T-helper 17 cell (primary cell): ENCODE measurements around the gene STK24. TPM values are rescaled to one million over a fixed set of nuclear protein-coding genes. Genes with fewer than 3 reads are reported as not detected.

ENCODE experiments used
- ATAC-seq: fragments of 150-1000 bp; cut with Tn5 transposase; 2 replicates; pipeline ENCODE4 v1.10.0; 2021; ENCODE audit warnings: mild to moderate bottlenecking, moderate library complexity
- DNase-seq, 3 donors: peaks; one replicate each; pipeline versions ENCODE4 v3.0.0 to v3.0.0-alpha.2; 2020 to 2021
- H3K9me3 ChIP-seq: one replicate; pipeline ENCODE4 v1.7.0; 2013; ENCODE audit warnings: low read length, mild to moderate bottlenecking; ENCODE audit not compliant: control insufficient read depth, poor library complexity, severe bottlenecking
- H3K27ac Mint-ChIP-seq: one replicate; pipeline ENCODE4 v1.8.0; 2022; ENCODE audit warnings: mild to moderate bottlenecking, moderate library complexity, mixed read lengths
- H3K27me3 Mint-ChIP-seq: one replicate; pipeline ENCODE4 v1.8.0; 2022; ENCODE audit warnings: mixed read lengths
- H3K36me3 Mint-ChIP-seq: one replicate; pipeline ENCODE4 v1.8.0; 2022; ENCODE audit warnings: low read depth, mixed read lengths
- H3K4me1 Mint-ChIP-seq: one replicate; pipeline ENCODE4 v1.8.0; 2022; ENCODE audit warnings: mild to moderate bottlenecking, mixed read lengths
- H3K4me3 Mint-ChIP-seq: one replicate; pipeline ENCODE4 v1.8.0; 2022; ENCODE audit warnings: mild to moderate bottlenecking, moderate library complexity, mixed read lengths
- total RNA-seq, 4 donors: library from RNA in 2 of 4; stranded (reverse) in 2 of 4; gene quantifications; one replicate each; pipeline ENCODE4 v1.2.3 and lab custom pipeline; 2022 to 2026

The STK24 gene
- total RNA-seq, 2 donors from 2014 or later = 134 to 163 TPM

DNA sequence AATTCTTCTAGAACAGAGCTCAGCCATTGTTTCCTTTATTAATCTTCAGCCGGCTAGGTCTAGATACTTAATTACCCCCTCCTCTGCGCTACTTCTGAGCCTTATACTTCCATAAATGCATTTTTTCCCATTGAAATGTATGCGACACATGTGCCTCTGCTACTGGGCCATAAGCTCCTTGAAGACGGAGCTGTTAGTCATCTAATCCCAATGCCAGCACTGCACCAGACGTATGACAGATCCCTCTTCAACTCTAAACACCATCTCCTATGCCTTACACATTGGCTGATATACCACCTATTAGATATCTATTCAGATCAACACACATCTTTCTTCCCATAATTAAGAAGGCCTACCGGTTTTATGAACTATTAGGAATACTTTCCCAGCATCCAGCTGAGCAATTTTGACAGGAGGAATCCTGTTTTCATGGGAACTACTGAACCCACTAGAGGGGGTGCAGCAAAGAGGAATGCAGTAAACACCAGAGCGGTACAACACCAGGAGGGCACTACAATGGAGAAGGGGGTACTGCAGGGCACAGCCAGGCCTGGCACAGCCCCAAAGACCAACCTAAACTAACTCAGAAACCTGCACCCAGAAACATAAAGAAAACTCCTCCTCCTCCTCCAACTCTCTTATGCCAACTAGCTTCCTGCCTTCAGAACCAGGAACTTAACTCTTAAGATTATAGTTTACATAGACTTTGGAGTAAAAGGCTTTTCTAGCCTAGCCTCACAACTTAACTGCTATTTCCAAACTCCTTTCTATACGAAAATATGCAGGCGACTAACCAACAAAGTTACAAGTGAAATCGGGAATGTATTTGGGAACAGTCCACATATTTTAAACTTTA lies 18.7 kb downstream of the STK24 start:
- peak overlapping the region; percentile 86 for H3K4me3 Mint-ChIP-seq
- ATAC-seq (no peak), DNase-seq (no peak)
- peaks cover 69% of the 10 kb centered on the region for H3K4me1 Mint-ChIP-seq
- no peaks in the 10 kb centered on the region for H3K36me3 Mint-ChIP-seq
- peak overlapping the region; percentile 97 for H3K27ac Mint-ChIP-seq
- no peaks in the 10 kb centered on the region for H3K9me3 ChIP-seq
- H3K27me3 Mint-ChIP-seq = no peaks in the 10 kb centered on the region

DNA sequence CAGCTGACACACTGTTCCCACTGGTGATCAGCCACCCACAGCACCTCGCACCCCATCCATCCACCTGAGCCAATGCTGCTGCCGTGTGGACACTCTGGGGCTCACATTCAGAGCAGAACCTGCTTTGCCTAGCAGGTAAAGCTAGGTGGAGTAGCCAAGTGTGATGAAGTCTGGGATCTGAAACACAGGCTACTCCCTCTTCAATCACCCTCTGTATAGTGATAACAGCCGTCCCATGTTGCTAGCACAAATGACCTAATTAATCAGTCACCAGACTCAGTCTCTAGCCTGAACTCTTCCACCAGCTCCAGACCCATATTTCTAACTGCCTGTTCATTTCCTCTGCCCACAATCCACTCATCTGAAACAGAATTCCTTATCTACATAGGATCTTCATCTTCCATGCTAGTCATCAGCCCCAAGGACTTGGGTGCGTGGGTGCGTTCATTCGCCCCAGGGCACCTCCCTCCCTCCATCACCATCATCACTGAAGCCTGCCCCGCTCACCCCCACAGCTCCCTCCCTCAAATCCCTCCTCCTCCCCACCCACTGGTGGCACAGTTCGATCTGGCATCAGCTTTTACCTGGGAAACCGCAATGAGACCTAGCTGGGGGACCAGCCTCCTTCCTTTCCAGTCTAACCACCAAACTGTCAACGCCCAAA lies 19.8 kb downstream of the STK24 start:
- Mint-ChIP-seq H3K36me3 (no peaks in the 10 kb centered on the region), H3K4me1 (peaks cover 71% of the 10 kb centered on the region), H3K27ac (peak overlapping the region; percentile 97), H3K27me3 (no peaks in the 10 kb centered on the region), H3K4me3 (peak overlapping the region; percentile 86)
- DNase-seq (peak in 2 of 3 donors; percentile 31 to 54), ATAC-seq (peak; percentile 77)
- H3K9me3 ChIP-seq = no peaks in the 10 kb centered on the region

DNA sequence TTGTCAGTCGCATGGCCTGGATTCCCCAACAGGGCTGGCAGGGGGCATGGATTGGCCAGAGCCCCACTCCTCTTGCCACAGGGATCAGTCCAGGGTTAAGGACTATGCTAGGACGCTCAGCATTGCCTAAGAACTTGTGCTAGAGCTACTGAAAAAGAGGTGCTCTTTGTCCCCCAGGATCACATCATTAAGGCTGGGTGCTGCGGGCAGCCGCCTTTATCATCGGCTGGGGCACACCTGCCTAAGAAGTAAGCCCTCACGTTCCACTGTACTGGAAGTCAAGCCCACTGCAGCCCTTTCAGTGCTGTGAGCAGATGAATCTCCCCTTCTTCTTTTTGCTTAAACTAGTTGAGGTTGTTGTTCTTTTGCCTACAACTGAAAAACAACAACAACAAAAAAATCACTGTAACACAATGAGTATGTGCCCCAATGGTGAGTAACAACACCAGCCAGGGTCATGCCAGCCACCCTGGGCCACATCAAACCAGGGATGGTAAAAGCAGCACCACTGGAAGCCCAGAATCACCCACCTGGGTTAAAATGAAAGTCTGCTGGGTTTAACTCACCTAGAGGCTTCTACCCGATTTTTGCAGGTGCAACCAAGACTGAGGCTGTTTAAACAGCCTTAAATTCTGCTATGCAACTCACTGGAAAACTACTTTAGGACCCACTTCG lies 20.6 kb downstream of the STK24 start:
- H3K27me3 Mint-ChIP-seq = no peaks in the 10 kb centered on the region
- DNase-seq (no peak), ATAC-seq (peak; percentile 13)
- H3K9me3 ChIP-seq = no peaks in the 10 kb centered on the region
- peaks cover 3% of the 10 kb centered on the region for H3K36me3 Mint-ChIP-seq
- H3K4me1 Mint-ChIP-seq = peaks cover 72% of the 10 kb centered on the region
- H3K4me3 Mint-ChIP-seq = peak overlapping the region; percentile 86
- H3K27ac Mint-ChIP-seq = peak overlapping the region; percentile 97

DNA sequence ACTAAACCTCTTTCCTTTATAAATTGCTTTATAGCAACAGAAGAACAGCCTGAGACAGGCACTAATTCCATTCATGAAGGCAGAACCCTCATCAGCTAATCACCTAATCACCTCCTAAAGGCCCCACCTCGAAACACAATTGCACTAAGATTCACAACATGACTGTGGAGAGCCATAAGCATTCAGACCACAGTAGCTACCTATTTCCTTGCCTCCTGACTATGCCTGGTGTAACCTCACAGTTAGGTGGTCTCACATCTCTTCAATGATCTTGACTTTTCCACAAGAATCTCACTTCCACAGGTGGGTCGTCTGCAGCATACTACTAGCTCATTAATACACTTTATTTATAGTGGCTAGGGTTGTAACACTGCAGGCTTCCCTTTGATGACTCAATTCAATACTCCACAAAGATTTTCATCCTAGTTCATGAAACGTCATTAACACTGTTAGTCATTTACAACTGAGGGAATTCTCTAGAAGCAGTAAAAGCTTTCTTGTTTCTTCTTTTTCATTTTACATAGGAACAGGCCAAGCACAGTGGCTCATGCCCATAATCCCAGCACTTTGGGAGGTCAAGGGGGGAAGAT lies 27.1 kb downstream of the STK24 start:
- Mint-ChIP-seq H3K36me3 (peaks cover 7% of the 10 kb centered on the region), H3K27ac (peak overlapping the region; percentile 97), H3K4me1 (peaks cover 59% of the 10 kb centered on the region), H3K27me3 (no peaks in the 10 kb centered on the region), H3K4me3 (peak overlapping the region; percentile 59)
- no peaks in the 10 kb centered on the region for H3K9me3 ChIP-seq
- no peak for DNase-seq
- no peak for ATAC-seq

DNA sequence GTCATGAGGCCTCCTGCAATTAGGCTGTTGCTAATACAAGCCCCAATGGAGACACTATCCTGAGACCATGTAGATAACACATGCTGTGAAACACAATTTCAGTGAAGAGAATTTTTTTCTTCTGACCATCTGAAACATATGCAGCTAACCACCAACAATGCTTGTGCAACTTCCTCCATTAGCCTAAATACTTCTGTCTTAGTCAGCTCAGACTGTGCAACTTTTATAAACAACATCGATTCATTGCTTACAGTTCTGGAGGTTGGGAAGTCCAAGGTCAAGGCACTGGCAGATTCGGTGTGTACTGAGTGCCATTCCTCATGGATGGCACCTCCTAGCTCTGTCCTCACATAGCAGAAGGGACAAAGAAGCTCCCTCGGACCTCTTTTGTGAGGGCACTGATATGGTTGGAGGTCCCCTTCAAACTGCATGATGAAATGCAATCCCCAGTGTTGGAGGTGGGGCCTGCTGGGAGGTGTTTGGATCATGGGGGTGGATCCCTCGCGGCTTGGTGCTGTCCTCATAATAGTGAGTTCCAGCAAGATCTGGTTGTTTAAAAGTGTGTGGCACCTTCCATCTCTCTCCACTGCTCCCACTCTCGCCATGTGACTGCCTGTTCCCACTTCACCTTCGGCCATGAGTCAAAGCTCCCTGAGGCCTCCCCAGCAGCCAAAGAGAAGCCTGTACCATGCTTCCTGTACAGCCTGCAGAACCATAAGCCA lies 27.7 kb downstream of the STK24 start:
- ATAC-seq (no peak), DNase-seq (no peak)
- H3K27me3 Mint-ChIP-seq = no peaks in the 10 kb centered on the region
- peaks cover 63% of the 10 kb centered on the region for H3K4me1 Mint-ChIP-seq
- peak overlapping the region; percentile 59 for H3K4me3 Mint-ChIP-seq
- peaks cover 7% of the 10 kb centered on the region for H3K36me3 Mint-ChIP-seq
- peak overlapping the region; percentile 97 for H3K27ac Mint-ChIP-seq
- H3K9me3 ChIP-seq = no peaks in the 10 kb centered on the region

DNA sequence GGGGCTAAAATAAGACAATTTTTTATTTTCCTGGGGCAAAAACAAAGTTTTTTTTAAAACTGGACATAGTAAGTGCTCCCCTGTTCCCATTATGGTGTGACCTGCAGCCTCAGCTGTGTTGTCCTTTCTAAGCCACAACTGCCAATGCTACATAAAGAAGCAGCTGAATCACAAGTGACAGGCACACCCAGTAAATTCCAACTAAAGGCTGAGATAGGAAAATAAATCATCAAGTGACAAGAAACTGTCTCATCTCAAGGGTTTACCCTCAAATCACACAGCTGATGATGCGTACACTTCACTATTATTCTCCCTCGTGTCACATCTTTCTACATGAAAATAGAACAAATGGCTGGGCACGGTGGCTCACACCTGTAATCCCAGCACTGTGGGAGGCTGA lies 28.7 kb downstream of the STK24 start:
- DNase-seq = no peak
- ATAC-seq = no peak
- Mint-ChIP-seq H3K27me3 (no peaks in the 10 kb centered on the region), H3K4me1 (peaks cover 62% of the 10 kb centered on the region), H3K27ac (no peak overlapping the region), H3K4me3 (no peak overlapping the region), H3K36me3 (peaks cover 7% of the 10 kb centered on the region)
- H3K9me3 ChIP-seq = no peaks in the 10 kb centered on the region

DNA sequence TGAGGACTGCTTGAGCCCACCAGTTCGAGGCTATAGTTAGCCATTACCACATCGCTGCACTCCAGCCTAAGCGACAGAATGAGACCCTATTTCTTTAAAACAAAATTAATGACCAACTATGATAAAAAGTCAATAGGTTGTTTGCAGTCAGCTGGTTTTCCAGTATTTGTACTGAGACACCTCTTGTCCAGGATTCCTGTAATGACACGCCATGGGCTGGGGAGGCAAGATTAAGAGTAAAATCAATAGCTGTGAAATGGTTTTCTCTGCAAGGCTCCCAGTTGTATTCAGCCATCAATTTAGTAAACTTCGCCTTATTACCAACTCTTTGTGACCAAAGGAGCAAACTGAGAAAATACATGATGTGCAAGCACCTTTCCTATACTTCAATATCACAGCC lies 29.5 kb downstream of the STK24 start:
- DNase-seq (no peak), ATAC-seq (no peak)
- peaks cover 7% of the 10 kb centered on the region for H3K36me3 Mint-ChIP-seq
- H3K27me3 Mint-ChIP-seq = no peaks in the 10 kb centered on the region
- peaks cover 66% of the 10 kb centered on the region for H3K4me1 Mint-ChIP-seq
- H3K27ac Mint-ChIP-seq = no peak overlapping the region
- H3K4me3 Mint-ChIP-seq = peak overlapping the region; percentile 21
- H3K9me3 ChIP-seq = no peaks in the 10 kb centered on the region

DNA sequence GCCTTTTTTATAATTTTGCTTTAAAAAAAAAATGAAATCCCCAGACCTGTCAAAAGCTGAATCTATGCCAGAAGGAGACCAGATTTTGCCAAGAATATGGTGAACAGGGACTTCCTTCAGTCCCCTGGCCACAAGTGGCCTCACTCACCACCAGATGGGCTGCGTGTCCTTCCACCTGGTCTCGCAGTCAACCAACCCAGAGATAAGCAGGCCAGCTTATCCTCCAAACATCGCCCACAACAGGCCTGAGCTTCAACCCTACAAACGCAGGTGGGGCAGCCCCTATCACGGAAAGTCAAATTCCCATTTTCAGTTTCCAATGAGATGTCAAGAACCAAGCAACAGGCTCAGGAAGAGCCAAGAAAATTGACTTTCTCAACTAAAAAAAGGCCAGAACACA lies 30.5 kb downstream of the STK24 start:
- H3K27me3 Mint-ChIP-seq = no peaks in the 10 kb centered on the region
- ATAC-seq (no peak), DNase-seq (no peak)
- no peaks in the 10 kb centered on the region for H3K9me3 ChIP-seq
- peaks cover 66% of the 10 kb centered on the region for H3K4me1 Mint-ChIP-seq
- H3K27ac Mint-ChIP-seq = peak overlapping the region; percentile 96
- H3K36me3 Mint-ChIP-seq = peaks cover 4% of the 10 kb centered on the region
- H3K4me3 Mint-ChIP-seq = no peak overlapping the region

DNA sequence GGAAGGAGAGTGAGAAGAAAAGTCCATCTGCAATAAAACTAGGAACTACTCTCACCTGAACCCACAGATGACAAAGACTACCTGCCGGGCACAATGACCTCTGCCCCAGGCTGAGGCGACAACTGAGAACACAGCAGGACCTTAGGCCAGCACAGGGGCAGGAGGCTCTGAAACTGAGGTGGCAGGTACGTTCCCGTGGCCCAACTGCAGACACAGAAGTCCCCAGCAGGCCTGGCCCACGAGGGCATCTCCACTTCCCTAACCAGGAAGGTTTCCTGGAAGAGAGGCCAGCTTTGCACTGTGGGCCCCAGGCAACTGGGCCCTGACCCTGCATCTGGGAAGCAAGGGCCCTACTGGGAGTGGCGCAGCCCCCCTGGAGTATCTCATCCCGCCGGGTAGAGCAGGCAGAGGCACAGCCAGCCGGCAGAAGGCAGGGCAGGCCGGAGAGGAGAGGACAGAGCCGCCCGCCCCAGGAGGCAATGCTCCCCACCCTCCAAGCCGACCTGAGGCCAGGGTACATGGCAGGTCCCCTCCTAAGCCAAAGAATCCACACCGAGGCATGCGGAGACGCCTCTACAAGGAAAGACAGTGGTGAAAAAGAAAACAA lies 32.7 kb downstream of the STK24 start:
- H3K36me3 Mint-ChIP-seq = no peaks in the 10 kb centered on the region
- H3K4me1 Mint-ChIP-seq = peaks cover 69% of the 10 kb centered on the region
- ATAC-seq (no peak), DNase-seq (no peak)
- peak overlapping the region; percentile 96 for H3K27ac Mint-ChIP-seq
- no peaks in the 10 kb centered on the region for H3K27me3 Mint-ChIP-seq
- H3K4me3 Mint-ChIP-seq = peak overlapping the region; percentile 90
- no peaks in the 10 kb centered on the region for H3K9me3 ChIP-seq

DNA sequence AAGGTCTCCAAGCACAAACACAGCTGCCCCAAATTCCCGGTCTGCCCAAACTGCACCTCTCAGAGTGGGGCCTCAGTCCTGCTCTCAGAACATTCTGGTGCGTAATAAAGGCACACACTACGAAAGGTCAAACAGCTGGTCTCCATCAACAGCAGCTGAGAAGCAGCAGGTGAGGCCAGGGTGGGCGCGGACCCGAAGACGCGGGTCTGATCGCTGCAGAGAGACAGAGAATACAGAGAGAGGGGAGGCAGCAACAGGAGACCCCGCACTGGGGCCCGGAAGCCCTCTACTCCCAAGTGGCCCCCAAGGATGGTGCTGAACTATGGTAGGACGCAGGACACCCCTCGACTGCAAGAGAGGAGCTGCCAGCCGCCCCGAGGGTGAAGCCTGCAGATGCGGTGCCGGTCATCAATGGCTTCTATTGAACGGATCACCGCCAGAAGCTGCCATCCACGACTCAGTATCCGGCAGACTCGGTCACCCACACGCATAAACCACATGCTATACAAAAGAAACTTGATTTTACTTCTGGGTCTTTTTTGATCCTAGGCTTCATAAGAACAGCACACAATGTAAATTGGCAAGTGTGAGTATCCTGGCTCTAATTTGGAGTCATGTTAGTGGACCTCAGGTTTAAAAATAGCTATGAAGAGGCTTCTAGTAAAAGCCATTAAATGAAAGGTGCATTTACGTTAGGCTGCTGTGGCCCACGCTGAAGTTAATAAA lies 33.4 kb downstream of the STK24 start:
- DNase-seq = no peak
- Mint-ChIP-seq H3K27ac (peak overlapping the region; percentile 96), H3K4me3 (peak overlapping the region; percentile 90), H3K4me1 (peaks cover 75% of the 10 kb centered on the region), H3K36me3 (peaks cover 3% of the 10 kb centered on the region), H3K27me3 (no peaks in the 10 kb centered on the region)
- ATAC-seq = peak; percentile 66
- H3K9me3 ChIP-seq = no peaks in the 10 kb centered on the region

DNA sequence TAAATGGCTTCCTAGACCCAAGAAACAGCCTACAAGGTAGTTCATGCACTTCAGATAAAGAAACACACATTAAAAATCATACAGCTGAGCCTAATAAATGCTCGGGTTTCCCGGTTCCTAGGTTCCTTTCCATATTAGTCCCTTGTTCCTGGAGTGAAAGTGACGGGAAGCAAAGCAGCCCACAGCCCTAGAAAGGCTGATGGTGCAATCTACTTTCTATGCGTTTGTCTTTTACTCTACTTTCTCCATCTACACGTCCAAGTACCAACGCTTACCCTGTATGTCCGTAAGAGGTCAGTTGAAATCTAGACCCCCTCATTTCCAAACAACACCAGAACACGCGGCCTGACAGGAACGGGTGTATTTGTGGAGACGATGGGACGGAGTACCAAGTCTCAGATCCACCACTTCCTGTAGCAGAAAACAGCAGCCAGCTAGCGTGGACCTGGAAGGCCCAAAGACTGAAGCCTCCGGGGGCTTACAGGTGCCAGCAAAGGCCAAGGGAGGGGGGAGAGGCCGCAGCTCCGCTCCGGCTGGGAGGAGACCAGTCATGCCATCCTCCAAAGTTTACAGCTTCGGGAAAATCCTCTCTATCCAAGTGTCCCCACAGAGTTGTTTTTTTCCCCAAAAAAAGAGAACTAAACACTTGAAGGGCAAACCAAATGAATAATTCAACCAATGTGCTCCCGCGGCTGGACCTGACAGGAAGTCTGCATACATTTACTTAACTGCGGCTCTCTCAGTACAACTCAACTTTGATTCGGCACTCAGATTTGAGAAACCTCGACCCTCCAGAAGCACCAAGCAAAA lies 34.1 kb downstream of the STK24 start:
- DNase-seq = no peak
- Mint-ChIP-seq H3K27me3 (no peaks in the 10 kb centered on the region), H3K4me1 (peaks cover 75% of the 10 kb centered on the region), H3K36me3 (peaks cover 5% of the 10 kb centered on the region), H3K27ac (peak overlapping the region; percentile 96), H3K4me3 (peak overlapping the region; percentile 90)
- peak; percentile 66 for ATAC-seq
- H3K9me3 ChIP-seq = no peaks in the 10 kb centered on the region
